ENCODE measurements around the gene NPVF. TPM values are rescaled to one million over a fixed set of nuclear protein-coding genes. Genes with fewer than 3 reads are reported as not detected.

NPVF gene
- total RNA-seq, 2 donors from 2014 or later = not detected

DNA sequence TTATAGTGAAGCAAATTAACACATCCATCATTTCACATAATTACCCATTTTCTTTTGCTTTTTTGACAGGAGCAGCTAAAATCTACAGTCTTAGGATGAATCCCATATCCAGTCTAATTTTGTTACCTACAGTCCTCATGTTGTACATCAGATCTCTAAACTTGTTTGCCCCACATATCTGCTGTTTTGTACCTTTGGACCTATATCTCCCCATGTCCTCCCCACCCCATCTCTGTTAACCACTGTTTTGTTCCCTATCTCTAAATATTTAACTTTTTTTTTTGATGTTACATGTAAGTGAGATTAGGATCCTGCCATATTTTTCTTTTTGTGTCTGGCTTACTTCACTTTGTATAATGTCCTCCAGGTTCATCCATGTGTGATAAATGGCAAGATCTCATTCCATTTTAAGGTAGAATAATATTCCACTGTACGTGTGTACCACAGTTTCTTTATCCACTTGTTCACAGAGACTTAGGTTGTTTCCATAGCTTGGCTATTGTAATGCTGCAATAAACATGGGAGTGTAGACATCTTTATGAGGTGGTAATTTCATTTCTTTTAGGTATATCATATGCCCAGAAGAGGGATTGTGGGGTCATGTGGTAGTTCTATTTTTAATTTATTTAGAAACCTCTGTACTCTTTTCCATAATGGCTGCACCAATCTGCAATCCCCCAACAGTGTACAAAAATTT is 19.6 kb downstream of the NPVF start:
- no peaks in the 10 kb centered on the region for H3K9me3 Mint-ChIP-seq
- H3K27ac Mint-ChIP-seq = no peak overlapping the region
- no peak for ATAC-seq (replicated peaks)
- peaks cover 23% of the 10 kb centered on the region for H3K27me3 Mint-ChIP-seq
- no peak overlapping the region for H3K4me3 Mint-ChIP-seq
- no peaks in the 10 kb centered on the region for H3K36me3 Mint-ChIP-seq (ENCODE audit: low read depth)
- H3K4me1 Mint-ChIP-seq = no peaks in the 10 kb centered on the region

DNA sequence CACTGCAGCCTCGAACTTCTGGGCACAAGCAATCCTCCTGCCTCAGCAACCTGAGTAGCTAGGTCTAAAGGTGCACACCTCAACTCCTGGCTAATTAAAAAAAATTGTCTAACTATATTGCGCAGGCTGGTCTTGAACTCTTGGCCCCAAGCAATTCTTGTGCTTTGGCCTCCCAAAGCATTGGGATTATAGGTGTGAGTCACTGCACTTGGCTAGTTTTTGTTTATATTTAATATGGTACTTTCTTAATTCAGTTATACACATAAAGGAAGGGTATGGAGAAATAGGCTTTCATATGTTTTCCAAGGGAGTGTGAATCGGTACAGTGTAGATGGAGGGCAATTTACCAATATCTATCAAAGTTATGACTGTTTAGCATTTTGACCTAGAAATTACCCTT is 20.4 kb downstream of the NPVF start:
- Mint-ChIP-seq H3K36me3 (ENCODE audit: low read depth) (no peaks in the 10 kb centered on the region), H3K4me3 (no peak overlapping the region), H3K9me3 (no peaks in the 10 kb centered on the region), H3K27me3 (peaks cover 23% of the 10 kb centered on the region), H3K27ac (no peak overlapping the region), H3K4me1 (no peaks in the 10 kb centered on the region)
- ATAC-seq (replicated peaks) = no peak

DNA sequence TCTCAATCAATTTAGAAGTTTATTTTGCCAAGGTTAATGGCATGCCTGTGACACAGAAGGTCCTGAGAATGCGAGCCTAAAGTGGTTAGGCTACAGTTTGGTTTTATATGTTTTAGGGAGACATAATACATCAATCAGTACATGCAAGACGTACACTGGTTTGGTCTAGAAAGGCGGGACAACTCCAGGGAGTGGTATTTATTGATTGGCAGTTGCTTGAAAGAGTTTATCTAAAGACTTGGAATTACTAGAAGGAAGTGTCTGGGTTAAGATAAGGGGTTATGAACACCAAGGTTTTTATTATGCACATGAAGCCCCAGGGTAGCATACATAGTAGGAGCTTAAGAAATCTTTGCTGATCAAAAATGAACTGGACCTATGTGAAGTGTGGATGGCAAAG is 21.5 kb downstream of the NPVF start:
- no peak for ATAC-seq (replicated peaks)
- no peaks in the 10 kb centered on the region for H3K36me3 Mint-ChIP-seq (ENCODE audit: low read depth)
- no peak overlapping the region for H3K4me3 Mint-ChIP-seq
- H3K9me3 Mint-ChIP-seq = no peaks in the 10 kb centered on the region
- no peak overlapping the region for H3K27ac Mint-ChIP-seq
- peaks cover 20% of the 10 kb centered on the region for H3K27me3 Mint-ChIP-seq
- H3K4me1 Mint-ChIP-seq = no peaks in the 10 kb centered on the region

DNA sequence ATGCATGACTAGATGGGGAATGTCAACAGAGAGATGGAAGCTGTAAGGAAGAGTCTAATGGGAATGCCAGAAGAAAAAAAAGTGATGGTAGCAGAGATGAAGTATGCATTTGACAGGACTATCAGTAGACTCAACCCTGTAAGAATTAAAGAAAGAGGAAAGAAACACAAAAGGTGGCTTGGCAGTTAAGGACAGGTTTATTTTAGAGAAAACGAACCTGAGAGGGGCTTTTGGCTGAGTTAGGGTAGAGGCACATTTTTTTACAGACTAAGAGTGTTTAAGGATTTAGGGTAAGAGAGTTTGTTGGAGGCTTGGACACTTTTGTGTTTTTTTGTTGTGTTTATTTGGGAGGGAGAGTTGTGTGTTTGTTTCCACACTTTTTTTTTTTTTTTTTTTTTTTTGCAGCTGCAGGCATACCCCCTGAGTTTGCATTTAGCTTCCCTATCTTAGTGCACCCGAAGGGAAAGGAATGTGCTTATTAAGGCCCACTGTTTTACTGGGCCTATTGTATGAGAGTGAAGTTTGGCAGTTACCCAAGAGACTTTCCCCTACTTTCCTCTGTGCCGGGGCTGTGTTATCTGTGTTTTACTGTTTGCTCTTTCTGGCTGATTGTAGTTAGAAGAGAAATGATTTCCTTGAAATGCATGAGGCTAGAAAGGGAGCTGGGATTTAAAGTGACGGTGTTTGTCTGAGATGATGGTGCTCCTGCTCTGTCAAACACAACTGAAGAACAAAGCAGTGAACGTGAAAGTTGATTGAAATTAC is 32.0 kb downstream of the NPVF start:
- H3K4me1 Mint-ChIP-seq = no peaks in the 10 kb centered on the region
- ATAC-seq (replicated peaks) = no peak
- peaks cover 11% of the 10 kb centered on the region for H3K27me3 Mint-ChIP-seq
- no peaks in the 10 kb centered on the region for H3K9me3 Mint-ChIP-seq
- H3K27ac Mint-ChIP-seq = no peak overlapping the region
- no peaks in the 10 kb centered on the region for H3K36me3 Mint-ChIP-seq (ENCODE audit: low read depth)
- H3K4me3 Mint-ChIP-seq = no peak overlapping the region

DNA sequence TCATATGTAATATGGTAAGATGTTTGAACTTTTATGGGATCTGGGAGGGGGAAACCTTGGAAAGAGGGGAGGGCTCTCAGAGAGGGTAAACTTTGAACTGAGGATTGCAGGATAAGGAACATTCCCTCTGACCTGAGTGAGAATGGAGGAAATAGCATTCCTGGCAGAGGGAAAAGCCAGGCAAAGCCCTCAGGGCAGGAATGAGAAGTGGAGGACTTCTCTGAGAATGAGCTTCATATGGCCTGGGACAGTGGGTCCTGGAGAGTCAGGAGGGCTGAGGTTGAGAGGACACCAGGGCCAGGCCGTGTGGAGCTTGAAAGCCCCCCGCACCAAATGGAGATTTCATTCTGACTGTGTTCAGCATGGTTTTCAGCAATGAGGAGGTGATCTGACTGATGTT is 34.2 kb downstream of the NPVF start:
- no peaks in the 10 kb centered on the region for H3K4me1 Mint-ChIP-seq
- H3K36me3 Mint-ChIP-seq (ENCODE audit: low read depth) = no peaks in the 10 kb centered on the region
- no peaks in the 10 kb centered on the region for H3K9me3 Mint-ChIP-seq
- no peak overlapping the region for H3K27ac Mint-ChIP-seq
- ATAC-seq (replicated peaks) = no peak
- H3K4me3 Mint-ChIP-seq = no peak overlapping the region
- H3K27me3 Mint-ChIP-seq = peaks cover 11% of the 10 kb centered on the region

DNA sequence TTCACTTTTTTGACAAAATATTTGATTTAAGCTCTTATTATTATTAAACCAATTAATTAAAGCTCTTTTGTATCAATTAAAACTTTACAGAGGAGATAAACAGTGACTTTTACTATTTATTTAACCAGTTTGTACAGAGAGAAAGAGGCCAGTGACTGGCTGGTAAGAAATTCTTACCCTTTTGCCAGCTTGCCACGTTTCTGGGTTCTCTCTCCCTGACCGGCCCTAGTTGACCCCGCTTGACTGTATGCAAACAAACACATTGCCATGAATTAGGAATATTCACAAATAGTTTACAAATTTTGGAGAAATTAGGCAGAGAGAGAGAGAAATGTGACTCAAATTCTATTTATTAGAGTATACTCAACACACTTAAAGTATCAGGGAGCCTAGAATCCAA is 36.2 kb downstream of the NPVF start:
- Mint-ChIP-seq H3K27me3 (peaks cover 14% of the 10 kb centered on the region), H3K36me3 (ENCODE audit: low read depth) (no peaks in the 10 kb centered on the region), H3K4me1 (no peaks in the 10 kb centered on the region), H3K9me3 (no peaks in the 10 kb centered on the region), H3K27ac (no peak overlapping the region), H3K4me3 (no peak overlapping the region)
- ATAC-seq (replicated peaks) = no peak

DNA sequence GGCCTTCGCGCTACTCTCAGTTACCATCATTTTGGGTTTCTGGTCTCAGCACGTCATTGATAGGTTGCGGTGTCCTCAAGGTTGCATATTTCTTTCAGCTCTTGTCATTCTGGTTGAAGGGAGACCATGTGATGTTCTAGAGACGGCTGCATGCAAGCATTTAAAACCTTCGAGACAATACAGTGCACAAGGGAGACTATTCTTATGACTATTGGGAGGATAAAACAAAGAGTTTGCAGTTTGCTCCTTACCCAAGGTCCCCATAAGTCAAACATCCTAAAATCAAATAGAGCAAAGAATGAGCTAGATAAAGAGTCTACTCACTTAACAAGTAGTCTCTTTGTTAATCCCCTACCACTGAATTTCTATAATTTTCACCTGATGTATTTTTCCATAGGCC is 39.1 kb downstream of the NPVF start:
- ATAC-seq (replicated peaks) = no peak
- H3K27me3 Mint-ChIP-seq = peaks cover 12% of the 10 kb centered on the region

DNA sequence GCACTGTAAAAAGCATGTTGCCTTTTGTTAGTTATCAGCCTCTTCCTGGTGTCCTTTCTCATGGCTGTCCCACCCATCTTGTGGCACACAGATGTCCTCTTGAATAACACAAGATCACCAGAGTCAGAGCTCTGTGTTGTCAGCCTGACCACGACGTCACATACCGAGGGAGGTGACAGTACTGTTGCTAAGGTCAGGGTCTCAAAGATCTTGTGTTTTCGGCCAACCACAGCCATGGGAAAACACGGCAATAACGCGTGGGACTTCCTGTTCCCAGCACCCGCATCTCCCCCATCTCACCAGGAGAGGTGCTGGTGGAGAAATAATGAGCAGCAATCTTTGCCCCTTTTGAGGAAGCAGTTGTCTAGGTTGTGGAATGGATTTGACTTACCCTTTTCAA is 40.4 kb downstream of the NPVF start:
- peaks cover 7% of the 10 kb centered on the region for H3K27me3 Mint-ChIP-seq

More for the DNA sequence above, 39.1 kb downstream of the NPVF start:
- H3K4me1 Mint-ChIP-seq = no peaks in the 10 kb centered on the region
- no peaks in the 10 kb centered on the region for H3K36me3 Mint-ChIP-seq (ENCODE audit: low read depth)
- no peak overlapping the region for H3K4me3 Mint-ChIP-seq
- H3K9me3 Mint-ChIP-seq = no peaks in the 10 kb centered on the region
- no peak overlapping the region for H3K27ac Mint-ChIP-seq

DNA sequence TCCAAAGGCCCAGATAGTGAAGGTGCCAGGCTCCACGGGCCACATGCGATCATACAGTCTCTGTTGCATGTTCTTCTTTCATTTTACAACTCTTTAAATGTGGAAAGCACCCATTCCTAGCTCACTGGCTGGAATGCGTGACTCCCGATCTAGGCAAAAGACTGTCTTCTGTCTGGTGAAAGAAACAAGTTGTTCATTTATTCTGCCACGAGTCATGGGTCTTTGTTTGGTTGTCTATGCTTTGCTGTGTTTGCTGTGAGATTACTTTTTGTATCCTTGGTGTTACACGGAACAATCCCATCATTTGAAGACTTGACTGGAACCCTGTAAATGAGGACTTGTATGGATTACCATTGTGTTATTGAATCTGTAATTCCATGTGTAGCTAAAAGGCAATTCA is 41.9 kb downstream of the NPVF start:
- Mint-ChIP-seq H3K27me3 (peaks cover 3% of the 10 kb centered on the region), H3K9me3 (no peaks in the 10 kb centered on the region), H3K4me1 (no peaks in the 10 kb centered on the region), H3K36me3 (ENCODE audit: low read depth) (no peaks in the 10 kb centered on the region), H3K4me3 (no peak overlapping the region), H3K27ac (no peak overlapping the region)
- no peak for ATAC-seq (replicated peaks)

More for the DNA sequence above, 40.4 kb downstream of the NPVF start:
- H3K9me3 Mint-ChIP-seq = no peaks in the 10 kb centered on the region
- H3K27ac Mint-ChIP-seq = no peak overlapping the region
- no peaks in the 10 kb centered on the region for H3K36me3 Mint-ChIP-seq (ENCODE audit: low read depth)
- H3K4me3 Mint-ChIP-seq = no peak overlapping the region
- ATAC-seq (replicated peaks) = no peak
- no peaks in the 10 kb centered on the region for H3K4me1 Mint-ChIP-seq

DNA sequence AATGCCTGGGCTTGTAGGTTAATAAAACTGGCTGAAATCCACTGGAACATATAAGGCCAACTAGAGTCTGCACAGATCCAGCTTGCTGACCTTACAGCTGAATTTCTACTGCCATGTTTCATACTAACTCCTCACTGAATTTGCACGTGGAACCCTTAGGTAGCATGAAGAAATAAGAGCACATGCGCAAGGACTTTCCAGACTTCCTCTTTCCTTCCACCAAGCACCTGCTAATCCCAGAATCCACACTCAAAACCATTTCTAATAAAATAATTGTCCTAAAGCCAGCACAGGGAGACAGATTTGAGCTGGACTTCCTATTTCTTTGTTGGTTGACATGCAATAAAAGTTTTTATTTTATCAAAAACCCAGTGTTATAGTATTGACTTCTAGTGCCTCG is 46.8 kb downstream of the NPVF start:
- Mint-ChIP-seq H3K36me3 (ENCODE audit: low read depth) (no peaks in the 10 kb centered on the region), H3K27ac (peak overlapping the region; percentile 70), H3K9me3 (no peaks in the 10 kb centered on the region), H3K4me1 (no peaks in the 10 kb centered on the region), H3K4me3 (peak overlapping the region; percentile 81), H3K27me3 (no peaks in the 10 kb centered on the region)
- ATAC-seq (replicated peaks) = no peak

DNA sequence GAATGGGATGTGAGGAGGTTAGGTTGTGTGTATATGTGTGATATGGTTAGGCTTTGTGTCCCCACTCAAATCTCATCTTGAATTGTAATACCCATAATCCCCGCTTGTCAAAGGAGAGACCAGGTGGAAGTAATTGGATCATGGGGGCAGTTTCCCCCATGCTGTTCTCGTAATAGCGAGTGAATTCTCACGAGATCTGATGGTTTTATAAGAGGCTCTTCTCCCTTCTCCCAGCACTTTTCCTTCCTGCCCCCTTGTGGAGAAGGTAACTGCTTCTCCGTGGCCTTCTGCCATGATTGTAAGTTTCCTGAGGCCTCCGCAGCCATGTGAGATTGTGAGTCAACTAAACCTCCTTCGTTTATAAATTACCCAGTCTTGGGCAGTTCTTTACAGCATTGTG is 47.3 kb downstream of the NPVF start:
- no peaks in the 10 kb centered on the region for H3K9me3 Mint-ChIP-seq
- no peak for ATAC-seq (replicated peaks)
- H3K36me3 Mint-ChIP-seq (ENCODE audit: low read depth) = no peaks in the 10 kb centered on the region
- H3K4me1 Mint-ChIP-seq = no peaks in the 10 kb centered on the region
- H3K4me3 Mint-ChIP-seq = peak overlapping the region; percentile 81
- H3K27ac Mint-ChIP-seq = peak overlapping the region; percentile 70
- H3K27me3 Mint-ChIP-seq = no peaks in the 10 kb centered on the region

DNA sequence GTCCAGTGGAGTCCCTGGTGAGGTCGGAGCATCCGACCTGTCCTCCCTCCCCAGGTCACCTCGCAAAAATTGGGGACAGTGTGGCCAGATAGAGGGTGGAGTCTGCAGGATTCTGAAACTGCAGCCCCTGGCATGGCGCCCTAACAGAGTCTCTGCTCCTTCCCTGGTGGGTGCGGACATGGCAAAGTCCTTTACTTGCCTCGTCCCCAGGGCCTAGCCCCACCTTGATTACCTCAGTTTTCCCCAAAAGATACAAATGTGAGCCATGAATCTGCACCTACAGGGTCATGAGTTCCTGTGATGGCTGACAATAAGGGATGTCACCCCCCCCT is 47.7 kb downstream of the NPVF start:
- Mint-ChIP-seq H3K36me3 (ENCODE audit: low read depth) (no peaks in the 10 kb centered on the region), H3K27ac (peak overlapping the region; percentile 70), H3K27me3 (no peaks in the 10 kb centered on the region), H3K4me3 (peak overlapping the region; percentile 81), H3K9me3 (no peaks in the 10 kb centered on the region), H3K4me1 (no peaks in the 10 kb centered on the region)
- peak; percentile 49 for ATAC-seq (replicated peaks)

DNA sequence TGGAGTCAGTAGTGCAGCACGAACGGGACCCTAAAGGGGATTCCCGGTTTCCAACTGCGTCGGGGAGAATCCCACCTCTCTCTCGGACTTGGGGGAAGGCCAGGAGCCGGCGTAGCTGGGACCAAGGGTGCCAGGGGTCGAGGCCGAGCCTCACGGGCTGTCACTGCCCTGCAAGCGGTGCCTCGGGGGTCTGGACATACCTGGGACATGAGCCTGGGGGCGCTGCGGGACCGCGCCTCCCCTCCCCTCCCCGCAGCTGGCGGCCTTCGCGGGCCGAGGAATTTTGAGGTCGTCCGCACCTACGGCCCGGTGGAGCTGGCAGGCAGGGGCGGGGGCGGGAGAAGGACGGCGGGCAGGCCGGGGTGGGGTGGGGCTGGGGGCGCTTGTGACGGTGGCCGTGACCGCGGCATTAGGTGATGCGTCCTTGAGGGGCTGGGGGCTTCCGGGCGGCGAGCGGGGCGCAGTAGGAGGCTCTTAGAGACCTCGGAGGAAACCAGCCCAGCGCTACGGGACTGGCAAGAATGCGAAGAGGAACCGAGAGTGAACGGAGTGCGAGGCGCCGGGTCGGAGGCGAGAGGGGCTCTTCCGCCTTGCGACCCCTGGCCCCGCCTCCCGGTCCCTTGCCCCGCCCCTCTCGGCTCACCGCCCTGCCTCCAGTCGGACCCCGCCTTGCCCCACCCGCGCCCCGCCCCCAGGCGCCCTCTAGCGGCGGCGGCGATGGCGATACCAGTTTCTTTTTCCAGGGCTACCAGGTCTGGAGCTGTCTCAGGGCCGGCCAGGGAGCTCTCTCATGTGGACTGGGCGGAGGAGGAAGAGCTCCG is 48.3 kb downstream of the NPVF start:
- Mint-ChIP-seq H3K4me3 (peak overlapping the region; percentile 81), H3K27ac (peak overlapping the region; percentile 70), H3K27me3 (no peaks in the 10 kb centered on the region), H3K4me1 (no peaks in the 10 kb centered on the region), H3K9me3 (no peaks in the 10 kb centered on the region), H3K36me3 (ENCODE audit: low read depth) (no peaks in the 10 kb centered on the region)
- ATAC-seq (replicated peaks) = peak; percentile 95

DNA sequence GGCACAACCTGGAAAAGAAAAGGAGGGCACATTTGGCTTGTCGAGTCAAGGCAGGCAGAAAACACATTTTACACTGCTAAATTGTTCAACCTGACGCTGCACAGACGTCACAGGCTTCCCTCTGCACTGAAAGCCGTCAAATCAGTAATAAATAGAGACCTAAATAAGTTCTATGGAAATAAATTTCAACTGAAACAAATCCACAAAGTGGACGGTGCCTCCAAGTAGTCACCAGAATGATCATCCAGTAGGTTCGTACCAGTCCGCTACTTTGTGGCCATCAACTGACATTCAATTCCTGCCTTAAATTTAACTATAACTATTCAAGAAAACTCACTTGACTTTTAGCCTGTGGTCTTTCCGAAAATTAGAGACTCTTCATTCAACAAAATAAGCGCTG is 49.0 kb downstream of the NPVF start:
- no peaks in the 10 kb centered on the region for H3K27me3 Mint-ChIP-seq
- peak overlapping the region; percentile 81 for H3K4me3 Mint-ChIP-seq
- peak overlapping the region; percentile 70 for H3K27ac Mint-ChIP-seq
- no peaks in the 10 kb centered on the region for H3K4me1 Mint-ChIP-seq
- no peaks in the 10 kb centered on the region for H3K36me3 Mint-ChIP-seq (ENCODE audit: low read depth)
- no peaks in the 10 kb centered on the region for H3K9me3 Mint-ChIP-seq
- ATAC-seq (replicated peaks) = no peak
